Endothelial cell of umbilical vein (primary cell): Measurements from ENCODE around the gene CUL2. TPM values are rescaled to one million over a fixed set of nuclear protein-coding genes. Genes with fewer than 3 reads are reported as not detected.
"Not testable (repeated sequence)": the region's sequence is repeated elsewhere in the genome, so short reads cannot be mapped to it uniquely, and the experiment has no call there.

ENCODE experiments used
- BruUV-seq: library from RNA; stranded (reverse); fragments of 400-500 nt; replicated peaks from 2 replicates; lab custom pipeline; 2021; lab: Mats Ljungman, UMichigan
- CTCF ChIA-PET: fragments of 300-600, 350-600 bp; sonication (Branson Sonifier 250); formaldehyde crosslinking; loops from one replicate; lab custom pipeline; 2021; ENCODE audit warnings: antibody characterized with exemption, inconsistent platforms; lab: Charles Lee
- POLR2A ChIA-PET: fragments of 300-600, 350-600 bp; sonication (Branson Sonifier 250); formaldehyde crosslinking; loops from one replicate; lab custom pipeline; 2021; ENCODE audit warnings: antibody characterized with exemption, inconsistent platforms; lab: Charles Lee
- DNase-seq: peaks from one replicate; pipeline ENCODE4 v3.0.0-alpha.2; 2011; ENCODE audit warnings: low read depth, low spot score
- FAIRE-seq: peaks from 2 replicates; lab custom pipeline; 2011; peaks lifted over from hg19 to GRCh38; lab: Jason Lieb, UNC
- H2AFZ ChIP-seq: 2 replicates; pipeline ENCODE4 v1.6.0; 2012; ENCODE audit warnings: low read depth, low read length, control low read depth, inconsistent platforms
- H3K27ac ChIP-seq: 2 replicates; pipeline ENCODE4 v1.5.1; 2011; ENCODE audit warnings: low read depth, mild to moderate bottlenecking, control low read depth, low read length, moderate library complexity; ENCODE audit not compliant: insufficient read depth
- H3K27me3 ChIP-seq, 2 experiments: 2 replicates each; pipeline versions ENCODE4 v1.6.0 to v1.6.1; 2011; ENCODE audit warnings: low read length in 2 of 2, mixed read lengths in 1 of 2; ENCODE audit not compliant: control insufficient read depth in 2 of 2, insufficient read depth in 2 of 2
- H3K36me3 ChIP-seq, 2 experiments: 2 replicates in 1 of 2; 3 replicates in 1 of 2; pipeline ENCODE4 v1.5.1; 2011; ENCODE audit warnings: low read length in 2 of 2, mild to moderate bottlenecking in 1 of 2, moderate library complexity in 1 of 2; ENCODE audit not compliant: control insufficient read depth in 2 of 2, insufficient read depth in 2 of 2; ENCODE audit errors: extremely low read depth in 1 of 2
- H3K4me1 ChIP-seq: 3 replicates; pipeline ENCODE4 v1.5.1; 2011; ENCODE audit warnings: mild to moderate bottlenecking, low read length; ENCODE audit not compliant: control insufficient read depth, insufficient read depth; ENCODE audit errors: extremely low read depth
- H3K4me2 ChIP-seq: 2 replicates; pipeline ENCODE4 v1.6.1; 2011; ENCODE audit warnings: low read length, control low read depth, mixed read lengths; ENCODE audit not compliant: insufficient read depth
- H3K4me3 ChIP-seq, 3 experiments: fragments of 200-600 bp in 1 of 3; sonication (generic), shearing (Covaris generic) in 1 of 3; replicated peaks in 1 of 3; 2 replicates each; pipeline ENCODE4 v1.5.1; 2011 to 2016; ENCODE audit warnings: control low read depth in 3 of 3, low read length in 3 of 3, mild to moderate bottlenecking in 2 of 3, inconsistent platforms in 1 of 3, low read depth in 1 of 3, moderate library complexity in 1 of 3; ENCODE audit not compliant: insufficient read depth in 1 of 3
- H3K79me2 ChIP-seq: 2 replicates; pipeline ENCODE4 v1.6.0; 2012; ENCODE audit warnings: low read length, inconsistent platforms; ENCODE audit not compliant: control insufficient read depth, insufficient read depth
- H3K9ac ChIP-seq: replicated peaks from 2 replicates; pipeline ENCODE3; 2011; ENCODE audit warnings: low read length, control low read depth; ENCODE audit not compliant: insufficient read depth; ENCODE audit errors: extremely low read depth
- H3K9me1 ChIP-seq: replicated peaks from 3 replicates; pipeline ENCODE4 v1.6.0; 2011; ENCODE audit warnings: mild to moderate bottlenecking, low read length; ENCODE audit not compliant: control insufficient read depth, insufficient read depth; ENCODE audit errors: extremely low read depth
- H3K9me3 ChIP-seq: replicated peaks from 2 replicates; pipeline ENCODE4 v1.5.1; 2012; ENCODE audit warnings: low read length, inconsistent platforms; ENCODE audit not compliant: control insufficient read depth, insufficient read depth
- H4K20me1 ChIP-seq: replicated peaks from 2 replicates; pipeline ENCODE3; 2011; ENCODE audit warnings: mild to moderate bottlenecking, low read length; ENCODE audit not compliant: control insufficient read depth, insufficient read depth; ENCODE audit errors: extremely low read depth
- CTCF ChIP-seq, 2 donors: IDR thresholded peaks; 1 replicate in 1 of 2; 2 replicates in 1 of 2; pipeline ENCODE4 v1.5.1; 2011; ENCODE audit warnings: low read length in 2 of 2, mild to moderate bottlenecking in 2 of 2, moderate library complexity in 2 of 2, control low read depth in 1 of 2, inconsistent platforms in 1 of 2, low read depth in 1 of 2; ENCODE audit not compliant: insufficient read depth in 1 of 2; ENCODE audit errors: extremely low read depth in 1 of 2
- EZH2 ChIP-seq: IDR thresholded peaks from 2 replicates; pipeline ENCODE4 v1.6.1; 2012; ENCODE audit warnings: borderline replicate concordance, low read depth, mild to moderate bottlenecking, moderate library complexity, low read length, inconsistent platforms; ENCODE audit not compliant: severe bottlenecking
- FOS ChIP-seq: IDR thresholded peaks from 2 replicates; pipeline ENCODE4 v1.6.1; 2011; ENCODE audit warnings: mild to moderate bottlenecking, low read length, moderate library complexity, borderline replicate concordance; ENCODE audit not compliant: insufficient read depth
- GATA2 ChIP-seq: IDR thresholded peaks from 2 replicates; pipeline ENCODE4 v1.7.0; 2011; ENCODE audit warnings: low read depth, mild to moderate bottlenecking, moderate library complexity, mixed read lengths, low read length; ENCODE audit not compliant: insufficient read length, insufficient read depth
- JUN ChIP-seq: IDR thresholded peaks from 2 replicates; pipeline ENCODE4 v1.6.1; 2011; ENCODE audit warnings: borderline replicate concordance, low read depth; ENCODE audit not compliant: insufficient read length, insufficient read depth
- MAX ChIP-seq: IDR thresholded peaks from 2 replicates; pipeline ENCODE4 v1.6.1; 2011; ENCODE audit not compliant: insufficient read depth, insufficient read length
- MYC ChIP-seq: IDR thresholded peaks from one replicate; pipeline ENCODE4 v1.6.1; 2011; ENCODE audit warnings: mild to moderate bottlenecking, low read depth, low read length
- POLR2A ChIP-seq: IDR thresholded peaks from 2 replicates; pipeline ENCODE4 v1.6.1; 2012; ENCODE audit warnings: low read depth, mild to moderate bottlenecking, control low read depth, low read length
- POLR2AphosphoS5 ChIP-seq: IDR thresholded peaks from 2 replicates; pipeline ENCODE4 v1.6.1; 2012; ENCODE audit warnings: low read depth, mild to moderate bottlenecking, control low read depth, low read length, moderate library complexity; ENCODE audit not compliant: insufficient read depth
- dilution Hi-C: fragments of 300-500 bp; cut with MboI; formaldehyde crosslinking; loops from one replicate; pipeline ENCODE4 v1.15.0; 2019; ENCODE audit warnings: low sequenced_read_pairs; ENCODE audit not compliant: extremely low pct_ligation_motif_present
- intact Hi-C: fragments of 100-400 bp; cut with micrococcal nuclease; formaldehyde crosslinking; loops from one replicate; pipeline ENCODE4 v1.10.0; 2022
- polyA plus RNA-seq, 4 experiments: library from polyadenylated mRNA; depleted of rRNA in 3 of 4; stranded (reverse) in 3 of 4; unstranded in 1 of 4; fragments of >200 nt; gene quantifications; 2 replicates each; pipeline versions ENCODE4 v1.2.1 to v1.2.3, GENCODE V29; 2011 to 2012; ENCODE audit warnings: missing spikeins in 1 of 4
- total RNA-seq: library from RNA; stranded (reverse); gene quantifications from 2 replicates; pipeline ENCODE4 v1.2.3, GENCODE V29; 2021

The CUL2 gene
- total and polyA plus RNA-seq, 2 donors (not counting 3 experiments of a cell fraction or from before 2014, with no cell fraction given) = 11.6 to 45.3 TPM

GRCh38 chr10:35083242-35083641 is 6.9 kb downstream of the CUL2 start:
- FAIRE-seq = no peak

GRCh38 chr10:35080261-35080660 is 9.9 kb downstream of the CUL2 start:
- intact Hi-C loops, BruUV-seq, H2AFZ ChIP-seq, H4K20me1 ChIP-seq, dilution Hi-C loops, H3K4me3 ChIP-seq, H3K36me3 ChIP-seq, H3K27ac ChIP-seq, DNase-seq, H3K27me3 ChIP-seq, H3K9me3 ChIP-seq, H3K4me1 ChIP-seq, FAIRE-seq, POLR2A ChIA-PET, H3K9me1 ChIP-seq, H3K9ac ChIP-seq, H3K4me2 ChIP-seq: not testable (repeated sequence)
- H3K79me2 ChIP-seq = peaks cover 79% of the 10 kb centered on the region
- CTCF ChIA-PET = interaction anchor here (0.9 to 2.2 kb wide), 4 partner anchors 8 to 86 kb away, joined by 3 to 6 read pairs (median 4); partner anchors contain the start of gene CUL2

More at GRCh38 chr10:35083242-35083641, 6.9 kb downstream of the CUL2 start:
- no peaks in the 10 kb centered on the region for H3K4me1 ChIP-seq
- peaks cover 96% of the 10 kb centered on the region for H3K79me2 ChIP-seq
- H3K36me3 ChIP-seq = no peaks in the 10 kb centered on the region
- no peaks in the 10 kb centered on the region for H3K27me3 ChIP-seq
- no peak for DNase-seq
- no peaks in the 10 kb centered on the region for H4K20me1 ChIP-seq
- TF ChIP-seq EZH2 (no peak), JUN (no peak), CTCF (IDR thresholded peaks at IDR 0.05; ENCODE audit: extremely low read depth in 1 of 2, insufficient read depth in 1 of 2, low read depth in 1 of 2, low read length in 2 of 2) (no peak), MYC (no peak), POLR2AphosphoS5 (no peak), POLR2A (no peak), MAX (no peak), FOS (no peak), GATA2 (no peak)
- no peaks in the 10 kb centered on the region for H3K9me1 ChIP-seq
- no peak overlapping the region for H2AFZ ChIP-seq
- dilution Hi-C loops (no loop called here), intact Hi-C loops (no loop called here)
- H3K27ac ChIP-seq = no peak overlapping the region
- no TSS peak for BruUV-seq
- no peaks in the 10 kb centered on the region for H3K9me3 ChIP-seq
- POLR2A ChIA-PET = no interaction called here
- CTCF ChIA-PET = no interaction called here
- H3K4me2 ChIP-seq = no peak overlapping the region
- no peak overlapping the region for H3K9ac ChIP-seq
- H3K4me3 ChIP-seq = no peak overlapping the region
